HepG2 (cell line): ENCODE measurements around the gene NEDD1. TPM values are rescaled to one million over a fixed set of nuclear protein-coding genes. Genes with fewer than 3 reads are reported as not detected.
A peak's percentile ranks its signal among the peaks of the same experiment; 100 is the strongest.

ENCODE experiments used
- ATF2 ChIP-seq: sonication (generic); formaldehyde crosslinking; IDR thresholded peaks from 2 replicates; pipeline ENCODE4 v1.4.0; 2020; ENCODE audit warnings: missing genetic modification reagents
- DBP ChIP-seq: sonication (generic); formaldehyde crosslinking; IDR thresholded peaks from 2 replicates; pipeline ENCODE4 v1.4.0; 2020; ENCODE audit warnings: missing genetic modification reagents; ENCODE audit errors: not compliant biosample characterization
- ELF3 ChIP-seq: IDR thresholded peaks from 2 replicates; pipeline ENCODE4 v1.6.1; 2016; ENCODE audit warnings: missing genetic modification reagents, missing compliant biosample characterization
- EZH2 ChIP-seq: conservative IDR thresholded peaks from 2 replicates; pipeline ENCODE4 v1.6.1; 2012; ENCODE audit warnings: mild to moderate bottlenecking, low read depth, low read length, moderate library complexity
- FOXA3 ChIP-seq: IDR thresholded peaks from 2 replicates; pipeline ENCODE4 v1.6.1; 2016; ENCODE audit warnings: missing genetic modification reagents, missing compliant biosample characterization
- MED1 ChIP-seq: sonication (generic); formaldehyde crosslinking; IDR thresholded peaks from 2 replicates; pipeline ENCODE4 v1.4.0; 2020; ENCODE audit warnings: missing genetic modification reagents
- MTA1 ChIP-seq: sonication (generic); formaldehyde crosslinking; IDR thresholded peaks from 2 replicates; pipeline ENCODE4 v1.4.0; 2020; ENCODE audit warnings: missing genetic modification reagents, mild to moderate bottlenecking, borderline replicate concordance
- NFKBIZ ChIP-seq: IDR thresholded peaks from 2 replicates; pipeline ENCODE4 v1.6.1; 2018; ENCODE audit warnings: missing genetic modification reagents, missing compliant biosample characterization
- PCBP1 ChIP-seq: fragments of 200-400 bp; formaldehyde crosslinking; IDR thresholded peaks from 2 replicates; pipeline ENCODE4 v1.6.1; 2017; ENCODE audit warnings: mild to moderate bottlenecking, low read depth, low read length, borderline replicate concordance
- RBFOX2 ChIP-seq: fragments of 200-400 bp; formaldehyde crosslinking; IDR thresholded peaks from 2 replicates; pipeline ENCODE4 v1.6.1; 2017; ENCODE audit warnings: low read depth, mild to moderate bottlenecking, low read length
- RXRA ChIP-seq: sonication (generic); formaldehyde crosslinking; IDR thresholded peaks from 2 replicates; pipeline ENCODE4 v1.5.1; 2020; ENCODE audit warnings: missing genetic modification reagents
- STAG1 ChIP-seq: sonication (generic); formaldehyde crosslinking; IDR thresholded peaks from 2 replicates; pipeline ENCODE4 v1.4.0; 2020; ENCODE audit warnings: missing genetic modification reagents
- TAF1 ChIP-seq: sonication (generic); formaldehyde crosslinking; IDR thresholded peaks from 2 replicates; pipeline ENCODE4 v1.4.0; 2020; ENCODE audit warnings: missing genetic modification reagents
- ZFY ChIP-seq: sonication (generic); formaldehyde crosslinking; IDR thresholded peaks from 2 replicates; pipeline ENCODE4 v1.4.0; 2020; ENCODE audit warnings: missing genetic modification reagents
- ZKSCAN5 ChIP-seq: sonication (generic); formaldehyde crosslinking; IDR thresholded peaks from 2 replicates; pipeline ENCODE4 v1.5.1; 2020; ENCODE audit warnings: mild to moderate bottlenecking, missing genetic modification reagents
- ZNF20 ChIP-seq: sonication (generic); formaldehyde crosslinking; IDR thresholded peaks from 2 replicates; pipeline ENCODE4 v1.4.0; 2020; ENCODE audit warnings: mild to moderate bottlenecking, moderate library complexity, missing genetic modification reagents
- ZNF614 ChIP-seq: IDR thresholded peaks from 2 replicates; pipeline ENCODE4 v1.6.1; 2018; ENCODE audit warnings: missing biosample characterization, missing genetic modification reagents, inconsistent platforms, borderline replicate concordance
- ZNF710 ChIP-seq: sonication (generic); formaldehyde crosslinking; IDR thresholded peaks from 2 replicates; pipeline ENCODE4 v1.5.0; 2020; ENCODE audit warnings: mild to moderate bottlenecking, missing genetic modification reagents, borderline replicate concordance
- ZNF775 ChIP-seq: sonication (generic); formaldehyde crosslinking; IDR thresholded peaks from 2 replicates; pipeline ENCODE4 v1.4.0; 2020; ENCODE audit warnings: missing genetic modification reagents, mild to moderate bottlenecking, moderate library complexity, borderline replicate concordance
- polyA plus RNA-seq, 8 experiments: library from polyadenylated mRNA; depleted of rRNA in 3 of 8; stranded (reverse) in 7 of 8; unstranded in 1 of 8; fragments of >200 nt; fragmentation: Illumina TruSeq in 4 of 8; extraction: Trizol in 4 of 8; gene quantifications; 2 replicates each; pipeline versions ENCODE4 v1.2.1 to v1.2.3, GENCODE V29; 2011 to 2016; ENCODE audit warnings: low read depth in 4 of 8, missing spikeins in 1 of 8, mixed read lengths in 1 of 8; ENCODE audit not compliant: insufficient read depth in 1 of 8
- total RNA-seq, 5 experiments: library from RNA; depleted of rRNA; stranded (reverse); fragments of >200 nt; fragmentation: Illumina TruSeq; extraction: Trizol; gene quantifications; 2 replicates each; pipeline ENCODE4 v1.2.3, GENCODE V29; 2016; ENCODE audit warnings: low read depth in 1 of 5
- TF ChIP-seq, protein P1 (sequence below): sonication (generic); formaldehyde crosslinking; IDR thresholded peaks from 2 replicates; pipeline ENCODE4 v1.5.0; 2020; ENCODE audit warnings: missing genetic modification reagents, mild to moderate bottlenecking, borderline replicate concordance
- TF ChIP-seq, protein P2 (sequence below): sonication (generic); formaldehyde crosslinking; IDR thresholded peaks from 2 replicates; pipeline ENCODE4 v1.8.1; 2022; ENCODE audit warnings: low read depth, mild to moderate bottlenecking, missing genetic modification reagents

Gene NEDD1
- total and polyA plus RNA-seq, 2 of the 13 experiments (the other 11 are each of a cell fraction or from before 2014, with no cell fraction given) = 11.2 to 21.5 TPM

GRCh38 chr12:96906849-96907670 lies at the start of gene NEDD1 (continued):
- TF ChIP-seq RXRA (CRISPR knock-in tag) = peak; percentile 86
- TF ChIP-seq, protein P1, sequence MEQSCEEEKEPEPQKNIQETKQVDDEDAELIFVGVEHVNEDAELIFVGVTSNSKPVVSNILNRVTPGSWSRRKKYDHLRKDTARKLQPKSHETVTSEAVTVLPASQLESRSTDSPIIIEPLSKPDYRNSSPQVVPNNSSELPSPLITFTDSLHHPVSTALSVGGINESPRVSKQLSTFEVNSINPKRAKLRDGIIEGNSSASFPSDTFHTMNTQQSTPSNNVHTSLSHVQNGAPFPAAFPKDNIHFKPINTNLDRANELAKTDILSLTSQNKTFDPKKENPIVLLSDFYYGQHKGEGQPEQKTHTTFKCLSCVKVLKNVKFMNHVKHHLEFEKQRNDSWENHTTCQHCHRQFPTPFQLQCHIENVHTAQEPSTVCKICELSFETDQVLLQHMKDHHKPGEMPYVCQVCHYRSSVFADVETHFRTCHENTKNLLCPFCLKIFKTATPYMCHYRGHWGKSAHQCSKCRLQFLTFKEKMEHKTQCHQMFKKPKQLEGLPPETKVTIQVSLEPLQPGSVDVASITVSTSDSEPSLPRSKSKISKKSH = no peak
- peak; percentile 67; the same call in 1 of the 2 replicates for TF ChIP-seq ZNF614 (CRISPR knock-in tag)
- TF ChIP-seq ZFY (CRISPR knock-in tag) = peak; percentile 84
- TF ChIP-seq STAG1 (CRISPR knock-in tag) = no peak
- TF ChIP-seq PCBP1 = no peak
- TF ChIP-seq, protein P2, sequence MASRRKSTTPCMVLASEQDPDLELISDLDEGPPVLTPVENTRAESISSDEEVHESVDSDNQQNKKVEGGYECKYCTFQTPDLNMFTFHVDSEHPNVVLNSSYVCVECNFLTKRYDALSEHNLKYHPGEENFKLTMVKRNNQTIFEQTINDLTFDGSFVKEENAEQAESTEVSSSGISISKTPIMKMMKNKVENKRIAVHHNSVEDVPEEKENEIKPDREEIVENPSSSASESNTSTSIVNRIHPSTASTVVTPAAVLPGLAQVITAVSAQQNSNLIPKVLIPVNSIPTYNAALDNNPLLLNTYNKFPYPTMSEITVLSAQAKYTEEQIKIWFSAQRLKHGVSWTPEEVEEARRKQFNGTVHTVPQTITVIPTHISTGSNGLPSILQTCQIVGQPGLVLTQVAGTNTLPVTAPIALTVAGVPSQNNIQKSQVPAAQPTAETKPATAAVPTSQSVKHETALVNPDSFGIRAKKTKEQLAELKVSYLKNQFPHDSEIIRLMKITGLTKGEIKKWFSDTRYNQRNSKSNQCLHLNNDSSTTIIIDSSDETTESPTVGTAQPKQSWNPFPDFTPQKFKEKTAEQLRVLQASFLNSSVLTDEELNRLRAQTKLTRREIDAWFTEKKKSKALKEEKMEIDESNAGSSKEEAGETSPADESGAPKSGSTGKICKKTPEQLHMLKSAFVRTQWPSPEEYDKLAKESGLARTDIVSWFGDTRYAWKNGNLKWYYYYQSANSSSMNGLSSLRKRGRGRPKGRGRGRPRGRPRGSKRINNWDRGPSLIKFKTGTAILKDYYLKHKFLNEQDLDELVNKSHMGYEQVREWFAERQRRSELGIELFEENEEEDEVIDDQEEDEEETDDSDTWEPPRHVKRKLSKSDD (CRISPR knock-in tag) = no peak; the same call in 1 of the 2 replicates
- TF ChIP-seq ZNF775 (CRISPR knock-in tag) = no peak
- no peak for TF ChIP-seq ZNF20 (CRISPR knock-in tag)
- peak; percentile 55; the same call in 1 of the 2 replicates for TF ChIP-seq MED1 (CRISPR knock-in tag)
- peak; percentile 93 for TF ChIP-seq RBFOX2
- TF ChIP-seq FOXA3 (CRISPR knock-in tag) = peak; percentile 41
- no peak for TF ChIP-seq EZH2
- no peak for TF ChIP-seq ZKSCAN5 (CRISPR knock-in tag)
- TF ChIP-seq ZNF710 = no peak
- no peak for TF ChIP-seq DBP (CRISPR knock-in tag)
- TF ChIP-seq TAF1 (CRISPR knock-in tag) = peak; percentile 66; the same call in 1 of the 2 replicates
- peak; percentile 53; the same call in 1 of the 2 replicates for TF ChIP-seq ELF3 (CRISPR knock-in tag)
- no peak; the same call in 1 of the 2 replicates for TF ChIP-seq NFKBIZ (CRISPR knock-in tag)
- peak; percentile 89 for TF ChIP-seq ATF2 (CRISPR knock-in tag)
- peak; percentile 72 for TF ChIP-seq MTA1 (CRISPR knock-in tag)
